H4 (cell line): ENCODE measurements around the gene CFAP91. TPM values are rescaled to one million over a fixed set of nuclear protein-coding genes. Genes with fewer than 3 reads are reported as not detected.
A peak's percentile ranks its signal among the peaks of the same experiment; 100 is the strongest.

Source experiments
- DNase-seq: peaks from one replicate; pipeline ENCODE4 v3.0.0-alpha.2; 2015; ENCODE audit warnings: low spot score
- total RNA-seq: library from RNA; depleted of rRNA; stranded (reverse); fragments of >200 nt; shearing (Covaris generic); gene quantifications from 2 replicates; pipeline ENCODE4 v1.2.3, GENCODE V29; 2014; rRNA removed

The CFAP91 gene
- total RNA-seq, result 0.17 TPM in 1 of 2 replicates, not detected in the other

- DNase-seq, result peak; percentile 94
Measured at GRCh38 chr3:119702530-119703527, at the start of gene CFAP91. TSS of gene CFAP91 (plus strand) at chr3:119703022. CDS start at chr3:119703099, 77 bp downstream.

GRCh38 chr3:119653876-119654275, 48.9 kb upstream of the CFAP91 start:
- DNase-seq, result no peak

- no peak for DNase-seq
Measured at GRCh38 chr3:119657887-119658702, 44.7 kb upstream of the CFAP91 start.

GRCh38 chr3:119658994-119659393, 43.8 kb upstream of the CFAP91 start:
- no peak for DNase-seq

- DNase-seq, result no peak
Measured at GRCh38 chr3:119659606-119660291, 43.1 kb upstream of the CFAP91 start.

- no peak for DNase-seq
Measured at GRCh38 chr3:119660474-119661440, 42.1 kb upstream of the CFAP91 start, which contains the start of gene POPDC2. TSS of gene POPDC2 (minus strand) at chr3:119660589. CDS start at chr3:119660423, 166 bp downstream.

GRCh38 chr3:119662604-119663373, 40.0 kb upstream of the CFAP91 start:
- no peak for DNase-seq

- DNase-seq, result no peak
Measured at GRCh38 chr3:119663885-119664284, 38.9 kb upstream of the CFAP91 start.

GRCh38 chr3:119664370-119664769, 38.5 kb upstream of the CFAP91 start:
- DNase-seq, result no peak

- DNase-seq, result no peak
Measured at GRCh38 chr3:119664850-119665379, 37.9 kb upstream of the CFAP91 start.

- DNase-seq, result no peak
Measured at GRCh38 chr3:119665954-119666559, 36.8 kb upstream of the CFAP91 start.

- DNase-seq, result no peak
Measured at GRCh38 chr3:119669906-119670570, 32.8 kb upstream of the CFAP91 start.

- DNase-seq, result no peak
Measured at GRCh38 chr3:119672776-119673175, 30.0 kb upstream of the CFAP91 start.

GRCh38 chr3:119673875-119674274, 28.9 kb upstream of the CFAP91 start:
- no peak for DNase-seq

GRCh38 chr3:119675188-119675874, 27.5 kb upstream of the CFAP91 start:
- no peak for DNase-seq

GRCh38 chr3:119676020-119676419, 26.8 kb upstream of the CFAP91 start:
- DNase-seq, result no peak

GRCh38 chr3:119676771-119677640, 25.8 kb upstream of the CFAP91 start, which contains the start of gene COX17:
TSS of gene COX17 (minus strand) at chr3:119677406. CDS start at chr3:119677310, 96 bp downstream.
- DNase-seq, result peak; percentile 98
